ENCODE data around the gene OIP5. TPM values are rescaled to one million over a fixed set of nuclear protein-coding genes. Genes with fewer than 3 reads are reported as not detected.
A peak's percentile ranks its signal among the peaks of the same experiment; 100 is the strongest.

The OIP5 gene
- total RNA-seq: 4.0 TPM
- 1 to 10 TPM; 3.1 to 5.6 (median 4.2) TPM for polyA plus RNA-seq (ENCODE audit: insufficient read depth in 1 of 8, insufficient read length in 8 of 8, low replicate concordance in 1 of 8)
- long read RNA-seq, donor 1, partial matches to known transcripts: 48 of 56 reads
- long read RNA-seq, donor 1, other reads (novel, unspliced or antisense): 7 of 56 reads
- long read RNA-seq, donor 2, partial matches to known transcripts: 0 of 1 reads
- long read RNA-seq, donor 2, other reads (novel, unspliced or antisense): 0 of 1 reads
- long read RNA-seq, donor 3, partial matches to known transcripts: 0 of 3 reads
- long read RNA-seq, donor 3, other reads (novel, unspliced or antisense): 0 of 3 reads
- long read RNA-seq, donor 4: 0 reads
- long read RNA-seq, donor 5, transcript OIP5-201 (5 exons, 1,236 nt): major isoform, 7 of 7 reads
- long read RNA-seq, donor 5, partial matches to known transcripts: 0 of 7 reads
- long read RNA-seq, donor 5, other reads (novel, unspliced or antisense): 0 of 7 reads
- long read RNA-seq, donor 6, partial matches to known transcripts: 0 of 3 reads
- long read RNA-seq, donor 6, other reads (novel, unspliced or antisense): 0 of 3 reads
- long read RNA-seq, donor 7, partial matches to known transcripts: 0 of 2 reads
- long read RNA-seq, donor 7, other reads (novel, unspliced or antisense): 0 of 2 reads
- long read RNA-seq, donor 8, partial matches to known transcripts: 0 of 1 reads
- long read RNA-seq, donor 8, other reads (novel, unspliced or antisense): 0 of 1 reads
- long read RNA-seq, donor 9, partial matches to known transcripts: 0 of 1 reads
- long read RNA-seq, donor 9, other reads (novel, unspliced or antisense): 0 of 1 reads
- long read RNA-seq, donor 10, partial matches to known transcripts: 157 of 165 reads
- long read RNA-seq, donor 10, other reads (novel, unspliced or antisense): 5 of 165 reads
- long read RNA-seq, donor 11, partial matches to known transcripts: 0 of 1 reads
- long read RNA-seq, donor 11, other reads (novel, unspliced or antisense): 0 of 1 reads

DNA sequence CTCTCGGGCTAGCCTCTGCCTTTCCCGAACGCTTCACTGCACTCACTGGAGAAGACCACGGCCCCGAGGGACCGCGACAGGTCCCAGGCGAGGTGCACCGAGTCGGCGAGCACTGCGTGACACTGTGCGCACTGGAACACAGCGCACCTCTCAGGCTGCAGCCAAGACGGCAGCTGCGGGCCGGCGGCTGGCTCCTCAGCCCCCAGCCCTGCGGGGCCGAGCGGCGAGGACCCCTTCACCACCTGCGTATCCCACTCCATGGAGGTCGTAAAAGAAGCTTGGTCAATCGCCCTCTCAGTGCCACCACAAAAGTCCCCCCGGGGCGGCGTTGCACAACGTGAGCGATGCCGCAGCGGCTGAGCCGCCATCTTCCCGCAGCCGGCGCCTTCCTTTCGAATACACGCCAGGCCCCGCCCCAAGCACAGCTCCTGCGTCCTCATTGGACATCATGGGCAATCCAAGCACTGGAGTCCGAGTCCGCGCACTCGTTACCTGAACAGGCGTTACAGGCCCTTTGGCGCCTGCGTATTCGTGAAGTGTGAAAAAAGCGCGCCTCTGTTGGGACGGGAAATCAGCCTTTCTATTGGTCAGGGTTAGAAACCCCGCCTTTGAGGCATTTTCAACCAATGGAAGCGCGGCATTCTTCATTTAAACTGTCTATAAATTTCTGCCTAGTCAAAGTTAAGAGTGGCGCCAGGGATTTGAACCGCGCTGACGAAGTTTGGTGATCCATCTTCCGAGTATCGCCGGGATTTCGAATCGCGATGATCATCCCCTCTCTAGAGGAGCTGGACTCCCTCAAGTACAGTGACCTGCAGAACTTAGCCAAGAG lies at the start of gene OIP5, which contains the start of gene NUSAP1:
OIP5 (minus strand) TSS at position 398 of the 832 bp plus-strand sequence; CDS start at position 368, 30 bp downstream.
NUSAP1 (plus strand) TSS at position 688 of the 832 bp plus-strand sequence; CDS start at position 765, 77 bp downstream.
- Histone ChIP-seq H3K27me3 (ENCODE audit: control insufficient read depth, insufficient read depth, low read length) (no peaks in the 10 kb centered on the region), H3K36me3 (ENCODE audit: control insufficient read depth, insufficient read depth, low read length) (peaks cover 7% of the 10 kb centered on the region), H3K4me3 (ENCODE audit: low read length) (peak within 1 kb of the TSS; percentile 98), H3K9me3 (replicated peaks; ENCODE audit: control insufficient read depth, low read depth, low read length) (no peaks in the 10 kb centered on the region), H3K27ac (ENCODE audit: low read length) (peak within 1 kb of the TSS; percentile 92), H3K4me1 (ENCODE audit: control insufficient read depth, insufficient read depth, low read length) (peaks cover 12% of the 10 kb centered on the region)
- DNase-seq: peak; percentile 100
- 0% methylated on average over 64 of the region's 64 CpGs for WGBS (ENCODE audit: insufficient coverage)

DNA sequence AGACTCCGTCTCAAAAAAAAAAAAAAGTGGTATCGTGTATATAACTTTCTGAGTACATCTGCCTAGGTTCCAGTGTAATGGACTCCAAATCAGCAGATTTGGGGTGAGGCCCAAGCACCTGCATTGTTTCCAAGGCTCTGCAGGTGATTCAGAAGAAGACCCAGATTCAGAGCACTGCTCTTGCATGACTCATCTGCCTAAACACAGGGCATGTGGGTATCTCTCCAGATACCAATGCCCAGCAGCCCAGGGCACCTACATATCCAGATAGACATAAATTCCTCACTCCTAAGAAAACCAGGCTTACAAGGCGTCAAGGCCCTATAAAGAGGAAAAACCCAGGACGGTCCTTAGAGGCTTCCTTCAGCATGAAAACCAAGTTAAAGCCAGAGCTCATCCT lies 45.6 kb upstream of the OIP5 start:
- H3K4me1 ChIP-seq (ENCODE audit: control insufficient read depth, insufficient read depth, low read length): no peaks in the 10 kb centered on the region
- 100% methylated on average over 3 of the region's 4 CpGs for WGBS (ENCODE audit: insufficient coverage)
- no peak overlapping the region for H3K27ac ChIP-seq (ENCODE audit: low read length)
- peaks cover 20% of the 10 kb centered on the region for H3K36me3 ChIP-seq (ENCODE audit: control insufficient read depth, insufficient read depth, low read length)
- H3K27me3 ChIP-seq (ENCODE audit: control insufficient read depth, insufficient read depth, low read length): no peaks in the 10 kb centered on the region
- no peak overlapping the region for H3K4me3 ChIP-seq (ENCODE audit: low read length)
- H3K9me3 ChIP-seq (replicated peaks; ENCODE audit: control insufficient read depth, low read depth, low read length): no peaks in the 10 kb centered on the region
- DNase-seq: no peak

GRCh38 chr15:41367418-41367817 lies 35.0 kb upstream of the OIP5 start:
- Histone ChIP-seq H3K36me3 (ENCODE audit: control insufficient read depth, insufficient read depth, low read length) (peaks cover 28% of the 10 kb centered on the region), H3K4me1 (ENCODE audit: control insufficient read depth, insufficient read depth, low read length) (peaks cover 5% of the 10 kb centered on the region), H3K27me3 (ENCODE audit: control insufficient read depth, insufficient read depth, low read length) (no peaks in the 10 kb centered on the region), H3K9me3 (replicated peaks; ENCODE audit: control insufficient read depth, low read depth, low read length) (no peaks in the 10 kb centered on the region), H3K27ac (ENCODE audit: low read length) (no peak overlapping the region), H3K4me3 (ENCODE audit: low read length) (no peak overlapping the region)
- DNase-seq: peak; percentile 6
- 95% methylated on average over 3 of the region's 3 CpGs for WGBS (ENCODE audit: insufficient coverage)

- Histone ChIP-seq H3K4me3 (ENCODE audit: low read length) (no peak overlapping the region), H3K36me3 (ENCODE audit: control insufficient read depth, insufficient read depth, low read length) (peaks cover 53% of the 10 kb centered on the region), H3K27ac (ENCODE audit: low read length) (no peak overlapping the region), H3K27me3 (ENCODE audit: control insufficient read depth, insufficient read depth, low read length) (no peaks in the 10 kb centered on the region), H3K4me1 (ENCODE audit: control insufficient read depth, insufficient read depth, low read length) (no peaks in the 10 kb centered on the region), H3K9me3 (replicated peaks; ENCODE audit: control insufficient read depth, low read depth, low read length) (no peaks in the 10 kb centered on the region)
- no peak for DNase-seq
- WGBS (ENCODE audit: insufficient coverage): no CpG with 5 or more reads among the region's 10 CpGs
These were observed 22.0 kb upstream of the OIP5 start for GRCh38 chr15:41354371-41354770.

GRCh38 chr15:41350057-41350717 lies 17.8 kb upstream of the OIP5 start:
- Histone ChIP-seq H3K27me3 (ENCODE audit: control insufficient read depth, insufficient read depth, low read length) (no peaks in the 10 kb centered on the region), H3K9me3 (replicated peaks; ENCODE audit: control insufficient read depth, low read depth, low read length) (no peaks in the 10 kb centered on the region), H3K36me3 (ENCODE audit: control insufficient read depth, insufficient read depth, low read length) (peaks cover 55% of the 10 kb centered on the region), H3K27ac (ENCODE audit: low read length) (no peak overlapping the region), H3K4me1 (ENCODE audit: control insufficient read depth, insufficient read depth, low read length) (no peaks in the 10 kb centered on the region), H3K4me3 (ENCODE audit: low read length) (no peak overlapping the region)
- DNase-seq: no peak
- no CpG with 5 or more reads among the region's 10 CpGs for WGBS (ENCODE audit: insufficient coverage)

GRCh38 chr15:41347236-41347635 lies 14.8 kb upstream of the OIP5 start:
- H3K36me3 ChIP-seq (ENCODE audit: control insufficient read depth, insufficient read depth, low read length): peaks cover 58% of the 10 kb centered on the region
- no peaks in the 10 kb centered on the region for H3K27me3 ChIP-seq (ENCODE audit: control insufficient read depth, insufficient read depth, low read length)
- no peak overlapping the region for H3K27ac ChIP-seq (ENCODE audit: low read length)
- H3K4me3 ChIP-seq (ENCODE audit: low read length): no peak overlapping the region
- WGBS (ENCODE audit: insufficient coverage): 90% methylated on average over 5 of the region's 5 CpGs
- H3K4me1 ChIP-seq (ENCODE audit: control insufficient read depth, insufficient read depth, low read length): no peaks in the 10 kb centered on the region
- H3K9me3 ChIP-seq (replicated peaks; ENCODE audit: control insufficient read depth, low read depth, low read length): no peaks in the 10 kb centered on the region
- no peak for DNase-seq

DNA sequence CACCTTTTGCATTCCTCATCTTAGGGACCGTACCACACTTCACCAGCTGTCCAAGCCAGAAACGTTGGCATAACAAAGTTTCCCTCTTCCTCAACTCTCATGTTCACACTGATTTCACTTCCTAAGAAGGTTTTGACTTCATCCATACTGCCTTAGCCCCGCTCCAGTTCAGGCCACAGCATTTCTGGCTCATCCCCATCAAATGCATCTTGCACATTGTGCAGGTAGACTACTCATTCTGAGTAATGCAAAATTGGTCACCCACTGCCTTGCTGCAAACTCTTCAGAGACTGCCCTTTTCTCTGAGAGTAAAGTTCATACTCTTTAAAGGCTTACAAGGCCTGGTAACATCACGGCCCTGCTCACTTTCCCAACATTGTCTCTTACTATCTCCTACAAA lies 9.1 kb upstream of the OIP5 start:
- Histone ChIP-seq H3K36me3 (ENCODE audit: control insufficient read depth, insufficient read depth, low read length) (peaks cover 50% of the 10 kb centered on the region), H3K27ac (ENCODE audit: low read length) (no peak overlapping the region), H3K27me3 (ENCODE audit: control insufficient read depth, insufficient read depth, low read length) (no peaks in the 10 kb centered on the region), H3K4me1 (ENCODE audit: control insufficient read depth, insufficient read depth, low read length) (no peaks in the 10 kb centered on the region), H3K4me3 (ENCODE audit: low read length) (no peak overlapping the region), H3K9me3 (replicated peaks; ENCODE audit: control insufficient read depth, low read depth, low read length) (no peaks in the 10 kb centered on the region)
- WGBS (ENCODE audit: insufficient coverage): 77% methylated on average over 4 of the region's 4 CpGs
- no peak for DNase-seq

DNA sequence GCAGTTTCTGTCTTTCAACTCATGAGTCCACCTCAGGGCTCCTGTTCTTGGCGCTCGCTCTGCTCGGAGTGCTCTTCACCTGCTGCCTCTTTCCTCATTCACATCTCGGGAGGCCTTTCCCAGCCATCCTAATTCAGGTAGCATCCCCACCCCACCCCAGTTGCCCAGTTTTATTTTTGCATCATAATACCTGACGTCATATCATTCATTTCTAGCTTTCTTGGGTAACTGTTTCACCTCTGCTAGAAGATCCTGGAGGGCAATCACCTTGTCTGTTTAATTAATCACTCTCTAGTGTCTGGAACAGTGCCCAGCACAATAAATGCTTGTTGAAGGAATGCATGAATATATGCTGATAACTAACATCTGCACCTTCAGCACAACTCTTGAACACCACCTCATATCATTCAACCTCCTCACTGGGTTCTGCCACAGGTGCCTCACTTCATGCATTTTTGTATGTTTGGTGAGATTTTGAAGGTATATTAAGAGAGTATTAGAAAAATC lies 7.9 kb upstream of the OIP5 start:
- 89% methylated on average over 5 of the region's 5 CpGs for WGBS (ENCODE audit: insufficient coverage)
- DNase-seq: no peak
- Histone ChIP-seq H3K4me1 (ENCODE audit: control insufficient read depth, insufficient read depth, low read length) (no peaks in the 10 kb centered on the region), H3K4me3 (ENCODE audit: low read length) (no peak overlapping the region), H3K9me3 (replicated peaks; ENCODE audit: control insufficient read depth, low read depth, low read length) (no peaks in the 10 kb centered on the region), H3K36me3 (ENCODE audit: control insufficient read depth, insufficient read depth, low read length) (peaks cover 42% of the 10 kb centered on the region), H3K27me3 (ENCODE audit: control insufficient read depth, insufficient read depth, low read length) (no peaks in the 10 kb centered on the region), H3K27ac (ENCODE audit: low read length) (no peak overlapping the region)

All from muscle of leg (tissue), 16 donors.